ENCODE data around the gene RETREG1. TPM values are rescaled to one million over a fixed set of nuclear protein-coding genes. Genes with fewer than 3 reads are reported as not detected.

Gene RETREG1
- total RNA-seq, 1 donor from 2014 or later: 3.0 TPM

- no peaks in the 10 kb centered on the region for H3K27me3 ChIP-seq
- Mint-ChIP-seq H3K4me1 (no peaks in the 10 kb centered on the region), H3K36me3 (no peaks in the 10 kb centered on the region), H3K27me3 (ENCODE audit: insufficient read depth, low read depth) (peaks cover 3% of the 10 kb centered on the region), H3K4me3 (no peak overlapping the region), H3K9me3 (no peaks in the 10 kb centered on the region), H3K27ac (no peak overlapping the region)
- H3K79me2 ChIP-seq (ENCODE audit: low read depth): no peaks in the 10 kb centered on the region
- no peak overlapping the region for H3K9ac ChIP-seq
- no peaks in the 10 kb centered on the region for H3K9me3 ChIP-seq (ENCODE audit: low read depth)
- H3K4me3 ChIP-seq: no peak overlapping the region
- H3K36me3 ChIP-seq: no peaks in the 10 kb centered on the region
- no peak for DNase-seq (ENCODE audit: low spot score)
- no peaks in the 10 kb centered on the region for H3F3A ChIP-seq (ENCODE audit: low read depth)
- no peak overlapping the region for H3K4me2 ChIP-seq
- H2AFZ ChIP-seq (replicated peaks): no peak overlapping the region
- H3K4me1 ChIP-seq: no peaks in the 10 kb centered on the region
- TF ChIP-seq EZH2phosphoT487 (IDR thresholded peaks at IDR 0.05) (no peak), CTCF (IDR thresholded peaks at IDR 0.05) (no peak), EZH2 (IDR thresholded peaks at IDR 0.05) (no peak)
- no peak overlapping the region for H3K27ac ChIP-seq
- no peaks in the 10 kb centered on the region for H4K20me1 ChIP-seq (ENCODE audit: low read depth)
Measured at GRCh38 chr5:16519435-16519834, 97.4 kb downstream of the RETREG1 start.

- no peak overlapping the region for H3K27ac Mint-ChIP-seq
- no peaks in the 10 kb centered on the region for H3K4me1 Mint-ChIP-seq
- H3K27me3 Mint-ChIP-seq (ENCODE audit: insufficient read depth, low read depth): no peaks in the 10 kb centered on the region
- Histone ChIP-seq H3K4me1 (no peaks in the 10 kb centered on the region), H3K27ac (no peak overlapping the region), H3K36me3 (no peaks in the 10 kb centered on the region), H3K4me2 (no peak overlapping the region), H3K9me3 (ENCODE audit: low read depth) (no peaks in the 10 kb centered on the region), H3K9ac (no peak overlapping the region), H3F3A (ENCODE audit: low read depth) (no peaks in the 10 kb centered on the region), H3K27me3 (no peaks in the 10 kb centered on the region), H3K79me2 (ENCODE audit: low read depth) (no peaks in the 10 kb centered on the region), H4K20me1 (ENCODE audit: low read depth) (no peaks in the 10 kb centered on the region), H3K4me3 (no peak overlapping the region), H2AFZ (replicated peaks) (no peak overlapping the region)
- no peaks in the 10 kb centered on the region for H3K36me3 Mint-ChIP-seq
- TF ChIP-seq EZH2phosphoT487 (IDR thresholded peaks at IDR 0.05) (no peak), EZH2 (IDR thresholded peaks at IDR 0.05) (no peak), CTCF (IDR thresholded peaks at IDR 0.05) (no peak)
- DNase-seq (ENCODE audit: low spot score): no peak
- no peaks in the 10 kb centered on the region for H3K9me3 Mint-ChIP-seq
- no peak overlapping the region for H3K4me3 Mint-ChIP-seq
Measured at GRCh38 chr5:16518606-16519005, 98.2 kb downstream of the RETREG1 start.

GRCh38 chr5:16515532-16515931, 101.3 kb downstream of the RETREG1 start:
- Histone ChIP-seq H3K4me3 (no peak overlapping the region), H3K27me3 (no peaks in the 10 kb centered on the region), H3F3A (ENCODE audit: low read depth) (no peaks in the 10 kb centered on the region), H3K4me2 (no peak overlapping the region), H3K79me2 (ENCODE audit: low read depth) (no peaks in the 10 kb centered on the region), H3K9ac (no peak overlapping the region), H4K20me1 (ENCODE audit: low read depth) (no peaks in the 10 kb centered on the region), H3K27ac (no peak overlapping the region), H3K36me3 (no peaks in the 10 kb centered on the region), H3K9me3 (ENCODE audit: low read depth) (no peaks in the 10 kb centered on the region), H3K4me1 (no peaks in the 10 kb centered on the region), H2AFZ (replicated peaks) (no peak overlapping the region)
- H3K36me3 Mint-ChIP-seq: no peaks in the 10 kb centered on the region
- H3K4me3 Mint-ChIP-seq: no peak overlapping the region
- no peak overlapping the region for H3K27ac Mint-ChIP-seq
- no peaks in the 10 kb centered on the region for H3K27me3 Mint-ChIP-seq (ENCODE audit: insufficient read depth, low read depth)
- no peaks in the 10 kb centered on the region for H3K4me1 Mint-ChIP-seq
- H3K9me3 Mint-ChIP-seq: no peaks in the 10 kb centered on the region
- TF ChIP-seq EZH2 (IDR thresholded peaks at IDR 0.05): no peak
- TF ChIP-seq EZH2phosphoT487 (IDR thresholded peaks at IDR 0.05): no peak
- no peak for TF ChIP-seq CTCF (IDR thresholded peaks at IDR 0.05)
- no peak for DNase-seq (ENCODE audit: low spot score)

Measured in neural progenitor cell (in vitro differentiated cells).